GM12864 (cell line): ENCODE results near the gene SOX1.

ENCODE experiments used
- DNase-seq: peaks from one replicate; pipeline ENCODE4 v3.0.0-alpha.2; 2011; ENCODE audit warnings: low read depth
- H3K4me3 ChIP-seq: 2 replicates; pipeline ENCODE4 v1.5.1; 2011; ENCODE audit warnings: mild to moderate bottlenecking, low read depth, low read length, control low read depth
- TF ChIP-seq, protein P1 (sequence below): IDR thresholded peaks from 2 replicates; pipeline ENCODE4 v1.5.1; 2011; ENCODE audit warnings: low read depth, mild to moderate bottlenecking, moderate library complexity, low read length, control low read depth, inconsistent platforms; ENCODE audit errors: missing control alignments

The SOX1 gene

DNA sequence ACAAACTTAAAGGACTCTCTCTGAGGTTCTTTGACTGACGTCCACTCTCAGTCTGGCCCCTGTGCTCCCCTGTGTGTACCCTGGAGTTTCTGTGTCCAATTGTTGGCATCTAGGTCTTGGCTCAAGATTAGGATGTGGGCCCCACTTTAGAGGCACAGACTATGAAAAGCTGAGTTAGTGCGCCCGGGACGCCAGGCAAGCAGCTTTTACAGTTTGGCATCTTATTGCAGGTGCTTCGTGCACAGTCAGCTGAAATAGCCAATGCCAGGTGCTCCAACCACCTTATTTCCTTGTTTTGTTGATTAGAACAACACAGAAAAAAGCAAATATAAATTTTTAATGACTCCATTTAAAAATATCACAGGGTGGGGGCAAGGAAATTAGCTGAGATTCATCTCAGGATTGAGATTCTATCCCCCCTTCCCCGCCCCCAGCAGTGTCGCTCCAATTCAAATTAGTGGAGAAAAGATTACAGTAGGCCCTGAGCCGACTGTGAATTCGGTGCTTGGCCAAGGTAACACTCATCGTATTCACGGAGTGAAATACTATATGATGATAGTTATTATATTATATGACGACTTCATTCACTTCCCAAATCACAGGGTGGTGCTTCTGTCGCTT is 4.3 kb downstream of the SOX1 start:
- TF ChIP-seq, protein P1, sequence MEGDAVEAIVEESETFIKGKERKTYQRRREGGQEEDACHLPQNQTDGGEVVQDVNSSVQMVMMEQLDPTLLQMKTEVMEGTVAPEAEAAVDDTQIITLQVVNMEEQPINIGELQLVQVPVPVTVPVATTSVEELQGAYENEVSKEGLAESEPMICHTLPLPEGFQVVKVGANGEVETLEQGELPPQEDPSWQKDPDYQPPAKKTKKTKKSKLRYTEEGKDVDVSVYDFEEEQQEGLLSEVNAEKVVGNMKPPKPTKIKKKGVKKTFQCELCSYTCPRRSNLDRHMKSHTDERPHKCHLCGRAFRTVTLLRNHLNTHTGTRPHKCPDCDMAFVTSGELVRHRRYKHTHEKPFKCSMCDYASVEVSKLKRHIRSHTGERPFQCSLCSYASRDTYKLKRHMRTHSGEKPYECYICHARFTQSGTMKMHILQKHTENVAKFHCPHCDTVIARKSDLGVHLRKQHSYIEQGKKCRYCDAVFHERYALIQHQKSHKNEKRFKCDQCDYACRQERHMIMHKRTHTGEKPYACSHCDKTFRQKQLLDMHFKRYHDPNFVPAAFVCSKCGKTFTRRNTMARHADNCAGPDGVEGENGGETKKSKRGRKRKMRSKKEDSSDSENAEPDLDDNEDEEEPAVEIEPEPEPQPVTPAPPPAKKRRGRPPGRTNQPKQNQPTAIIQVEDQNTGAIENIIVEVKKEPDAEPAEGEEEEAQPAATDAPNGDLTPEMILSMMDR: no peak
- H3K4me3 ChIP-seq: no peak overlapping the region
- DNase-seq: no peak

DNA sequence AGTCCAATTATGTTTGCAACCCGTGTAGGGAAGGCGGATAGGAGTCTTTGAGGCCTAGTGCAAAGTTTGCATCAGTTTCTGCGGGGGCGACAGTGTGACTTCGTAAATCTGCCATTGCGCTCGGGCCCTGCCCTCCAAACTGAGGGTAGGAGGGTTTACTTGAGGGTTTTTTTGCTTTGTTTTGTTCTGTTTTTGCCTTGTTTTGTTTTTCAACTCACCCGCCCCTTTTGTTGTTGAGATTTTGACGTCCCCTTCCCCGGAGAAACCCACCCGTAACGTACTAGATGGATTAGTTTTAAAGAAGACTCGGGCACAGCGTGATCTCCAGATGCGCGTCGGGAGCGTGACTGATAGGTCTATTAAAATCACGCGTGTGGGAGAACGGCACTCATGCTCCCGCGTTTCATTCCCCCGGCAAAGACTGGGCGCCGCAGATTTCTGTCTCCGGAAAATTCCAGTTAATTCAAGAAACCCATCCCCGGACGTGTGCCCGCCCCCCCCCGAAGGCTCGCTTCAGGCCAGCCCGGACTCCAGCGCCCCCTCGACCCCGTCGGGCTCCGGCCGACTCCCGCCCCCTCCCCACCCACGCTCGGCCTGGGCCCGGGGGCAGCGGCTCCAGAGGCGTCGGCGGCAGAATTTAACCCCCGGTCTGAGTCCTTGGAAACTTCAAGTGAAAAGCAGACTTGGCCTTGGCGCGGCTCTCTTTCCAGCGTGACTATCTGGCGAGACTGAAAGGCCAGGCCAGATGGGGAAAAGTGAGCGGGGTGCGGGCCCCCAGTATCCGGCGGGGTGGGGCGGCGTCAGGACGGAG is 5.0 kb downstream of the SOX1 start:
- TF ChIP-seq, protein P1: no peak
- no peak for DNase-seq
- H3K4me3 ChIP-seq: no peak overlapping the region

DNA sequence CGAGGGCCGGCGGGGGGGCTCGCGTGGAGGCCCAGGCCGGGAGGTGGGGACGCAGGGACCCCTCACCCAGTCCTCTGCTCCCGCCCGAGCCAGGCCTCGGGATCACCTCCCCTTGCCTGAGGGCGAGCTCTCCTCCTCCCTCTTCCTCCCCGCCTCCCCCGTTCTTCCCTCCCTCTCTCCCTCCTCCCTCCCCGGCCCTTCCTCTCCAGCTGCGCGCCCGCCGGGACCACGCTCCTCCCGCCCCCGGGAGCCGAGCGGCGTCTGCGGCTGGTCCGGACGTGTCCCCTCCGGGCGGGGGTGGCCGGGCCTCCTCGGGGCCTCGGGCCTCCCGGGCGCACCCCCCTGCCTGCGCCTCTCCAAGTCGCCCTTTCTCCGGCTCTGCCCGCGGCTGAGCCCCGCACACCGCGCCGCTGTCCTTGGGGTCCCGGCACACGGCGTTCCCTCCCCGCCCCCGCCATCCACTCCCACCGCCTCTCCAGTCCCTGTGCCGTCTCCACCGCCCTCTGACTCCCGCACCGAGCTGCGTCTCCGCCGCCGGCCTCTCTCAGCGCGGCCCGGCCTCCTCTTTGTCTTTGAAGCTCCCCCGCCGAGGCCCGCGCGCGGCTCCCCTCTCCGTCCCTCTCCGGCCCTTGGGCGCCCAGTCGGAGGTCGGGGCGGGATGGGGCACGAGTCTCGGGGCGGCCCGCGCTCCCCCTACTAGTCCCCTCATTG is 5.7 kb downstream of the SOX1 start:
- TF ChIP-seq, protein P1: no peak
- H3K4me3 ChIP-seq: no peak overlapping the region
- no peak for DNase-seq

DNA sequence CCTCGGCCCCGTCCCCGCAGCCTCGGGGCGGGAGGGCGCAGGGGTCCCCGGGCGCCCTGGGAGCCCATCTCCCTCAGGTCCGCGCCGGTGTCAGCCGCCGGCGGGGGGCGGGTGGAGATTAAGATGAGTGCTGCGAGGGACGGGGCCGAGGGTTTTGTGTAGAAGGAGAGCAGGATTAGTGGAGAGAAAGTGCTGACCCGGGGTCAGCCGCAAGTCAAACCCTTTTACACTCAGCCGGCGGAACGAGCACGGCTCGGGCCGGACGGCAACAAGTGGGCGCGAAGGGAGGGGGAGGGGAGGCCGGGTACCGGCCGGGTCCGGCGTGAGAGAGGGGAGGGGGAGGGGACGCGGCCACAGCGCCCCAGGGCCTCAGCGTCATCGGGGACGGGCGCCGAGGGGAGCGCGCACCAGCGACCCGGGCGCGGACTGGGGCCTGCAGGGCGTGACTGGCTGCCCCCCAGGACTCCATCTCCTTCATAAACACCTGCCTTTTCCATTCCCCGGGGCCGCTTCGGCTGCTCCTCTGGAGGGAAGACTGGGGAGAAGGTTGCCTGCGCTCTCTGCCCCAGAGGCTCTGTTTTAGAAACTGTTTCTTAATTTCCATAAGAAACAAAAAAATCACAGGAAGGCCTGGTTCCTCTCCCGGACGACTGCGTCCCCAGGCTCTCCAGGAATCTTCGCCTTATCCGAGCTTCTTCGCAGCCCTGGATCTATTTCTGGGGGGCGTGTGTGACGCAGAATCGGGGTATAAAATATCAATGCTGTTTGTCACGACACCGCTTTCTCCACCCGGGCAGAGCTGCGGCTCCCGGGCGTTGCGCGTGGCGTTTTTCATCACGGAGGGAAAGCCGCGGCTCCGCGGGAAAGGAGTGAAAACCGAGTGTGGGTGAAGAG is 6.5 kb downstream of the SOX1 start:
- no peak overlapping the region for H3K4me3 ChIP-seq

DNA sequence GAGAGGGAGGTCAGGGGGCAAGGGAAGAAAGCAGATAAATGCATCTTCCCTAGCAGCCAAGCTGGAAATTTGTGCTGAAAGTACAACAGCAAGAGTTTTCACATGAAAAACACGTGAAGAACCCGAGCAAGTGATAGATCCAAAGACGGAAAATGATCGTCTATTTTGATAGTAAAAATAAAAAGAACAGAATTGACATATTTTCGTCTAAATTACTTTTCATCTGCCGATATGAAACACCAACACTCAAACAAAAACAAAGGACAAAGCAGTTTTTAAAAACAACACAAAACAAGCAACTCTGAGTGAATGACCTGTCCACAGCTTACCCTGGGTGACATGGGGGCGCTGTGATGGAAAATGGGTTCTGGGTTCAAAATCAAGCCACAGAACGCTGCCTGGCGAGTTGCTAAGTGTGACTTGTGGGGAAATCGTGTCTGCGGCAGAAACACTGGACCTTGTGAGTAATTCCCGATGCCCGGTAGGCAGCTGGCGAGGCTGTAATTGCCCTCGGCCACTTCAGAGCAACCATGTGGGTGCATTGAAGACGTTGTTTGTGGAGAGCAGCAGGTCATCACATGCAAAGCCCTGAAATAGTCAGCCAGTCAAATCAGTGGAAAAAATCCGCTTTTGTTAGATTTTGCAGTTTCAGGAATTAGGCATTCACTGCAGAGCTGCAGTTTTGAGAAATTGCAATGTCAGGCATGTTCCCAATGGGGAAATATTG is 7.4 kb downstream of the SOX1 start:
- TF ChIP-seq, protein P1: no peak
- no peak overlapping the region for H3K4me3 ChIP-seq
- DNase-seq: no peak

More for the DNA sequence above, 6.5 kb downstream of the SOX1 start:
- DNase-seq: no peak
- TF ChIP-seq, protein P1: no peak

DNA sequence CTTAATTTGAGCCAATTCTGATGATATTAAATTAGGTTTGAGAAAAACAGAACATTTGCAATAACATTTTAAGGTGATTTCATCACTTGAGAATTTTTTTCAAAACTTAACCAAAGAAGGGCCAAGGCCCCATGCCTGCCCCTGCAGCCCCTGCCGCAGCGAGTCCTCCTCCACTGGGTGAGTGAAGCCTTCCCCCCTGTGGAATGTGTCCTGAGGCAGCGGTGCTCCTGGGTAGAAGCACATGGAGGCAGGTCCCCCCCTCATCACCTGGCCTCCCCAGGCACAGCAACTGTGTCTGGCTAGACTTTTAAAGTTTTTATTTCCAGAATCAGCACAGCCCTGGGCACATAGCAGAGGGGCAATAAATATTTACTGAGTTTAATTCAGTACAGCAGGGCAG is 10.8 kb downstream of the SOX1 start:
- no peak for DNase-seq
- H3K4me3 ChIP-seq: no peak overlapping the region

More for the DNA sequence above, 10.8 kb downstream of the SOX1 start:
- TF ChIP-seq, protein P1: no peak
